Purkinje cell (primary cell): Measurements from ENCODE around the gene OR12D3. TPM values are rescaled to one million over a fixed set of nuclear protein-coding genes. Genes with fewer than 3 reads are reported as not detected.

Experiments
- polyA plus RNA-seq: library from polyadenylated mRNA; unstranded; fragments of >200 nt; fragmentation: Nextera tagmentation; gene quantifications from 2 replicates; pipeline ENCODE4 v1.2.1, GENCODE V29; 2014

OR12D3 gene, protein sequence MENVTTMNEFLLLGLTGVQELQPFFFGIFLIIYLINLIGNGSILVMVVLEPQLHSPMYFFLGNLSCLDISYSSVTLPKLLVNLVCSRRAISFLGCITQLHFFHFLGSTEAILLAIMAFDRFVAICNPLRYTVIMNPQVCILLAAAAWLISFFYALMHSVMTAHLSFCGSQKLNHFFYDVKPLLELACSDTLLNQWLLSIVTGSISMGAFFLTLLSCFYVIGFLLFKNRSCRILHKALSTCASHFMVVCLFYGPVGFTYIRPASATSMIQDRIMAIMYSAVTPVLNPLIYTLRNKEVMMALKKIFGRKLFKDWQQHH
- polyA plus RNA-seq, result not detected in 2 replicates

DNA sequence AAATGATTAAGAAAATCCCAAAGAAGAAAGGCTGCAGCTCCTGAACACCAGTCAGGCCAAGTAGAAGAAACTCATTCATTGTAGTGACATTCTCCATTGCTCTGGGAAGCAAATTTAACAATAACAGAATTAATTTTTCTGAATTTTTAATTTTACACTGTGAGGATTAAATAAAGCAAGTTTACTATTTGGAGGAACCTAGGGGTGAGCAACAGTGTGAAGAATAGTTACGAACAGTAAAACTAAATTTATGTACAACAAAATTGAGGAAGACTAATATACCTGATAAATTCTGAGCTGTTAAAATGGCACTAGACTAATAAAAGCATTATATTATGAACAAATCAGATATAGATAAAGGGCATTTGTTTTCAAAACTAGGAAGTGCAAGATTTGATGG, at the start of gene OR12D3:
OR12D3 (minus strand) TSS at position 101 of the 400 bp plus-strand sequence; CDS start at position 97, 4 bp downstream.

DNA sequence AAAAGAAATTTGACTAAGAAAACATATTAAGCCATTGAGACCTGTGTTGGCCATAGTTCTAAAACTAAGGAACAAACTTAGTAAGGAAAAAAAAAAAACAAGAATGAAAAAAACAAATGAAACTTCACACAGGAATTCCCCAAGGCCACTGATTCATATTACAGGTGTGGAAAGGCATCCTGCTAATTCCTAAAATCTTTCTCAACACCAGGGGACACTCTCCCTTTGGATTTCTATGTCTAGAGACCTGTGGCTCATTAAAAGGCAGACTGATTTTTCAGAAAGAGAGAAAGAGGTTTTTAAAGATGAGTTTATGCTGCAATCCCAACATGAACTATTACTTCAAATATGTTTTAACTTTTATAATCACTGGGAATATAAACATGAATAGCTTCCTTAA, 39.5 kb upstream of the OR12D3 start, which contains the start of gene OR12D1:
OR12D1 (plus strand) TSS at position 341 of the 400 bp plus-strand sequence.

DNA sequence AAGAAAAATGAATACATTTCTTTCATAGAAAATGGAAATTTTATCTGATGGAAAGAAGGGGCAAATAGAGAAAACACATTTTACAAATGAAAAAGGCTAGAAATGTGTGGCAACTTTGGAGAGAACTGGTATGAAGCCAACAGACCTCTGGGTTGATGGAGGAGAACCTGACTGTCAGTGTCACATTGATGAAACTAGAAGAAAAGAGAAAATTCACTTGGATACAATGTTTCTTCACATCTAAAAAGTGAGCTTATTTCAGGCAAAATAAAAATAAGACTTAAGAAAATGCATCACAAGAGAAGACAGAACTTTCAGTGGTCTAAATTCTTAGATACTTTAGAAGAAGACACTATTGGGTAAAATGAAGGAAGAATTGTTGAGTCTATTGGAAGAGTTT, 20.2 kb upstream of the OR12D3 start, which contains the start of gene OR12D2:
OR12D2 (plus strand) TSS at position 301 of the 400 bp plus-strand sequence. CDS start 1,069 bp downstream, outside the sequence.

DNA sequence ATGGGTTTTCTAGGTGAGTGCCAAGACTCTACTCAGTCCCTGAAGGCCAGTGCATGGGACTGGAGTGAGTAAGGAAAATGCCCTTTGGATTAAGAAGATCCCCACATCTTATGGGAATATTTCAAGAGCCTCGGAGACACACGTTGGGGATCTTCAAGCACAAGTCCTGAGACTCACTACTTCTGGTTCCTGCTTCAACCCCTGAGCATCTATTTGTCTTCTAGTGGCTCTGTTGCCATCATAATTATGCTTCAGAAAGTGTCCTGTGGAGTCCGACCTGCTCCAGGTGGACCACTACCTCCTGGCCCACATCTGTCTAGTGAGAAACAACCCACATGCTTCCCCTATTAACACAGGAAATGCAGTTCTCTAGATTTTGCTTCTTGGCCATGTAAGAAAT, 6.3 kb downstream of the OR12D3 start, which contains the start of gene OR5V1:
OR5V1 (minus strand) TSS at position 101 of the 400 bp plus-strand sequence. CDS start 12,670 bp downstream, outside the sequence.

Other genes starting within 250 kb of the OR12D3 start
- not detected in 2 replicates for gene OR2J2, start 204.4 kb downstream of the OR12D3 start, polyA plus RNA-seq
- gene OR14J1, start 73.6 kb downstream of the OR12D3 start, polyA plus RNA-seq, result not detected in 2 replicates
- gene OR5V1, start 6.4 kb downstream of the OR12D3 start, polyA plus RNA-seq, result not detected in 2 replicates
- gene OR12D2, start 20.3 kb upstream of the OR12D3 start, polyA plus RNA-seq, result not detected in 2 replicates
- not detected in 2 replicates for gene OR12D1, start 39.6 kb upstream of the OR12D3 start, polyA plus RNA-seq
- gene OR10C1, start 64.0 kb upstream of the OR12D3 start, polyA plus RNA-seq, result not detected in 2 replicates
- gene OR11A1, start 81.8 kb upstream of the OR12D3 start, polyA plus RNA-seq, result not detected in 2 replicates
- gene OR2H1, start 81.9 kb upstream of the OR12D3 start, polyA plus RNA-seq, result 0.49 TPM in 1 of 2 replicates, not detected in the other
- not detected in 2 replicates for gene MAS1L, start 112.7 kb upstream of the OR12D3 start, polyA plus RNA-seq
- gene UBD, start 184.4 kb upstream of the OR12D3 start, polyA plus RNA-seq, result not detected in 2 replicates
- gene OR2H2, start 209.8 kb upstream of the OR12D3 start, polyA plus RNA-seq, result 12.3 and 14.3 TPM in 2 replicates